ENCODE data around the gene KCNAB2. TPM values are rescaled to one million over a fixed set of nuclear protein-coding genes. Genes with fewer than 3 reads are reported as not detected.

KCNAB2 gene
- polyA plus RNA-seq, 3 donors = 11.5 to 178 (median 22.7) TPM

DNA sequence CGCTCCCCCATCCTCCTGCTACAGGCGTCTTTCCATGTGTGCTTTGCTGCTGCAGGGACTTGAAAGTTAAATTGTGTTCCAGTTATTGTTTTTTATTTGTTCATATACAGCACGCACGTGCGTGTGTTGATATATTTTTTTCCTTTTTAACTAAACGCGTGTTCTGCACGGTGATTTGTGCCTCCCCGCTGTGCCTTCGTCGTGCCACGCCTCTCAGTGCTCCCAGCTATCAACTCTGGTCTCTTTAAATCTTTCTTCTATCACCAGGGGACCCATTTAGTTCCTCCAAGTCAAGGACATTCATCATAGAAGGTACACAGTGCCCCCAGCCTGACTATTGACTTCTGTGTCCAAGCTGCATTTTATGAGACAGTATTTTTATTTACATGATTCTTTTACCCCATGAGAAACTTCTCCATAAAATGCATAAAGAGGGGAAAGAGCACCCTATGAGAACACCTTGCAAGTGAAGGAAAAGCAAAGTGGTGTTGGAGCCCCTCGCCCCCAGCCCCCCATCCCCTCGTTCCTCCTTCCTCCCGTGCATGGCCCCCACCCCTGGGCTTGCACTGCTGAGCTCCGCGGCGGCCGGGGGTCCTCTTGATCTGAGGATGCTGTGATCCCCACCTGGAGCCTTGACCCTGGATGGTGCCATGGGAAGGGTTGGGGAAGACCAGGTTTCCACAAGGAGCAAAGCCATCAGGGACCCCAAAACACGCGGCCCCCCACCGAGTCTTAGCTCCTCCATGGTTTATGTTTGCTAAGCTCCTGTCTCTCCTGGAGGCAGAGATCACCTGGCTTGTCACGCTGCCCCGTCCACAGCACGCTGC lies 45.5 kb downstream of the KCNAB2 start:
- H3K4me3 Mint-ChIP-seq = no peak overlapping the region
- TF ChIP-seq, protein P1, sequence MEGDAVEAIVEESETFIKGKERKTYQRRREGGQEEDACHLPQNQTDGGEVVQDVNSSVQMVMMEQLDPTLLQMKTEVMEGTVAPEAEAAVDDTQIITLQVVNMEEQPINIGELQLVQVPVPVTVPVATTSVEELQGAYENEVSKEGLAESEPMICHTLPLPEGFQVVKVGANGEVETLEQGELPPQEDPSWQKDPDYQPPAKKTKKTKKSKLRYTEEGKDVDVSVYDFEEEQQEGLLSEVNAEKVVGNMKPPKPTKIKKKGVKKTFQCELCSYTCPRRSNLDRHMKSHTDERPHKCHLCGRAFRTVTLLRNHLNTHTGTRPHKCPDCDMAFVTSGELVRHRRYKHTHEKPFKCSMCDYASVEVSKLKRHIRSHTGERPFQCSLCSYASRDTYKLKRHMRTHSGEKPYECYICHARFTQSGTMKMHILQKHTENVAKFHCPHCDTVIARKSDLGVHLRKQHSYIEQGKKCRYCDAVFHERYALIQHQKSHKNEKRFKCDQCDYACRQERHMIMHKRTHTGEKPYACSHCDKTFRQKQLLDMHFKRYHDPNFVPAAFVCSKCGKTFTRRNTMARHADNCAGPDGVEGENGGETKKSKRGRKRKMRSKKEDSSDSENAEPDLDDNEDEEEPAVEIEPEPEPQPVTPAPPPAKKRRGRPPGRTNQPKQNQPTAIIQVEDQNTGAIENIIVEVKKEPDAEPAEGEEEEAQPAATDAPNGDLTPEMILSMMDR (IDR thresholded peaks at IDR 0.05) = no peak

DNA sequence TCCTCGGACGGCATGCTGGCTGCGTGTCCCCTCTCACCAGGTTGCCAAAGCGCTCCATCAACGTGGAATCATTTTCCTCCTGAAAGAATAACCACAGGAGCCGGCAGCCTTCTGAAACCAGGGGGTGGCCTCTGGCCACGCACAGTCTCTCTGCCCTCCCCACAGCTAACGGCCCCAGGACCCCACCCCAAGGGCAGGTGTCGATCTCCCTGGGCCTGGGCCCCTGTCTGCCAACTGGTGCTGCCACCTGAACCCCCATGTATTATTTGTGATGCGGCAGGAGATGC lies 46.1 kb downstream of the KCNAB2 start:
- no peak overlapping the region for H3K4me3 Mint-ChIP-seq

More for the DNA sequence above, 45.5 kb downstream of the KCNAB2 start:
- Mint-ChIP-seq H3K27me3 (ENCODE audit: low read depth in 3 of 3) (no peaks in the 10 kb centered on the region), H3K27ac (peak overlapping the region in 3 of 7 donors; percentile 15 to 54 (median 16)), H3K9me3 (peaks cover 0 to 1% (median 0%) of the 10 kb centered on the region in 7 donors), H3K4me1 (no peaks in the 10 kb centered on the region), H3K36me3 (peaks cover 64 to 91% of the 10 kb centered on the region in 2 donors)
- no peak overlapping the region for H3K4me2 ChIP-seq (replicated peaks; ENCODE audit: extremely low read depth, low read length, poor library complexity, severe bottlenecking)
- H3K27ac ChIP-seq (ENCODE audit: low read depth in 1 of 2, low read length in 2 of 2) = no peak overlapping the region
- WGBS (ENCODE audit: insufficient coverage) = 100% methylated on average over 13 of the region's 25 CpGs
- H3K4me1 ChIP-seq (ENCODE audit: control insufficient read depth in 1 of 2, insufficient read depth in 2 of 2, low read length in 2 of 2) = no peaks in the 10 kb centered on the region
- H2AFZ ChIP-seq (ENCODE audit: insufficient read depth, low read depth, low read length, poor library complexity, severe bottlenecking) = no peak overlapping the region
- H3K36me3 ChIP-seq (replicated peaks in 1 of 2; ENCODE audit: control insufficient read depth in 1 of 2, insufficient read depth in 2 of 2, low read length in 2 of 2) = peaks cover 79 to 91% of the 10 kb centered on the region in 2 donors
- no peaks in the 10 kb centered on the region for H3K79me2 ChIP-seq (ENCODE audit: insufficient read depth, low read length)
- no peaks in the 10 kb centered on the region for H3K9me3 ChIP-seq (replicated peaks in 1 of 2; ENCODE audit: control insufficient read depth in 1 of 2, insufficient read depth in 1 of 2, low read length in 2 of 2)
- H3K4me3 ChIP-seq (replicated peaks in 1 of 3; ENCODE audit: low read depth in 2 of 3, low read length in 3 of 3) = no peak overlapping the region
- no peak for DNase-seq
- H3K27me3 ChIP-seq (ENCODE audit: control insufficient read depth in 2 of 2, insufficient read depth in 2 of 2, low read length in 2 of 2) = no peaks in the 10 kb centered on the region
- no peak overlapping the region for H3K9ac ChIP-seq (ENCODE audit: insufficient read depth, low read length, poor library complexity, severe bottlenecking)
- peaks cover 69% of the 10 kb centered on the region for H4K20me1 ChIP-seq (ENCODE audit: insufficient read depth, low read length)
- intact Hi-C loops (cut with micrococcal nuclease) = no loop called here

More for the DNA sequence above, 46.1 kb downstream of the KCNAB2 start:
- Histone ChIP-seq H3K4me2 (replicated peaks; ENCODE audit: extremely low read depth, low read length, poor library complexity, severe bottlenecking) (no peak overlapping the region), H2AFZ (ENCODE audit: insufficient read depth, low read depth, low read length, poor library complexity, severe bottlenecking) (no peak overlapping the region), H3K4me1 (ENCODE audit: control insufficient read depth in 1 of 2, insufficient read depth in 2 of 2, low read length in 2 of 2) (no peaks in the 10 kb centered on the region), H3K36me3 (replicated peaks in 1 of 2; ENCODE audit: control insufficient read depth in 1 of 2, insufficient read depth in 2 of 2, low read length in 2 of 2) (peaks cover 80 to 91% of the 10 kb centered on the region in 2 donors), H3K79me2 (ENCODE audit: insufficient read depth, low read length) (no peaks in the 10 kb centered on the region), H4K20me1 (ENCODE audit: insufficient read depth, low read length) (peaks cover 70% of the 10 kb centered on the region), H3K9me3 (replicated peaks in 1 of 2; ENCODE audit: control insufficient read depth in 1 of 2, insufficient read depth in 1 of 2, low read length in 2 of 2) (no peaks in the 10 kb centered on the region), H3K4me3 (replicated peaks in 1 of 3; ENCODE audit: low read depth in 2 of 3, low read length in 3 of 3) (no peak overlapping the region), H3K27me3 (ENCODE audit: control insufficient read depth in 2 of 2, insufficient read depth in 2 of 2, low read length in 2 of 2) (no peaks in the 10 kb centered on the region), H3K9ac (ENCODE audit: insufficient read depth, low read length, poor library complexity, severe bottlenecking) (no peak overlapping the region), H3K27ac (ENCODE audit: low read depth in 1 of 2, low read length in 2 of 2) (peak overlapping the region in 1 of 2 donors; percentile 36)
- TF ChIP-seq, protein P1 (IDR thresholded peaks at IDR 0.05) = no peak
- Mint-ChIP-seq H3K27ac (peak overlapping the region in 1 of 7 donors; percentile 16), H3K27me3 (ENCODE audit: low read depth in 3 of 3) (no peaks in the 10 kb centered on the region), H3K36me3 (peaks cover 63 to 91% of the 10 kb centered on the region in 2 donors), H3K4me1 (no peaks in the 10 kb centered on the region), H3K9me3 (peaks cover 0 to 1% (median 0%) of the 10 kb centered on the region in 7 donors)
- 95% methylated on average over 7 of the region's 10 CpGs for WGBS (ENCODE audit: insufficient coverage)
- intact Hi-C loops (cut with micrococcal nuclease) = no loop called here
- DNase-seq = no peak
